Kidney epithelial cell (primary cell): ENCODE data around the gene SAMD8. TPM values are rescaled to one million over a fixed set of nuclear protein-coding genes. Genes with fewer than 3 reads are reported as not detected.

Source experiments
- DNase-seq: peaks from one replicate; pipeline ENCODE4 v3.0.0-alpha.2; 2010; ENCODE audit warnings: low read depth
- H3K27me3 ChIP-seq: 2 replicates; pipeline ENCODE4 v1.6.0; 2011; ENCODE audit warnings: low read length; ENCODE audit not compliant: control insufficient read depth, insufficient read depth
- H3K36me3 ChIP-seq: 2 replicates; pipeline ENCODE4 v1.5.1; 2011; ENCODE audit warnings: low read length; ENCODE audit not compliant: control insufficient read depth, insufficient read depth
- H3K4me3 ChIP-seq: 2 replicates; pipeline ENCODE4 v1.5.1; 2011; ENCODE audit warnings: low read depth, mild to moderate bottlenecking, control low read depth, low read length
- total RNA-seq: library from RNA; depleted of rRNA; stranded (reverse); fragments of >200 nt; gene quantifications from 2 replicates; pipeline ENCODE4 v1.2.3, GENCODE V29; 2015
- TF ChIP-seq, protein P1 (sequence below): IDR thresholded peaks from 2 replicates; pipeline ENCODE4 v1.5.1; 2011; ENCODE audit warnings: mild to moderate bottlenecking, moderate library complexity, low read length, control low read depth, inconsistent platforms; ENCODE audit not compliant: insufficient read depth, poor library complexity, severe bottlenecking

Gene SAMD8
- total RNA-seq, 1 donor from 2014 or later, result 14.9 TPM

DNA sequence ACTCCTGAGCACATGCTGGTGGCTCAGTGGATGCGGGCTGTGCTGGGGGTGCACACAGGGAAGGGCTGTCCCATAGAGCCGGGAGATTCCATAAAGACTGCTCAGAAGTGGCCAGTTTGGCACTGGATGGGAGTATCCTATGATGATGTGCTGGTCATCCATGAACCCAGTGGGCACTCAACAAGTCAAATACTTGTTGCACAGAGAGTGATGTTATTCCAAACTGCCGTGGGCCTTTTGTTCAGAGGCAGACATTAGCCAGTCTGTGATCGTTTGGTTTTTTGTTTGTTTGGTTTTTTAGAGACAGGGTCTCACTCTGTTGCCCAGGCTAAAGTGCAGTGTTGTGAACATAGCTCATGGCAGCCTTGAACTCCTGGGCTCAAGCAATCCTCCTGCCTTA lies 30.9 kb upstream of the SAMD8 start:
- Histone ChIP-seq H3K27me3 (no peaks in the 10 kb centered on the region), H3K4me3 (no peak overlapping the region), H3K36me3 (no peaks in the 10 kb centered on the region)
- no peak for DNase-seq
- TF ChIP-seq, protein P1, sequence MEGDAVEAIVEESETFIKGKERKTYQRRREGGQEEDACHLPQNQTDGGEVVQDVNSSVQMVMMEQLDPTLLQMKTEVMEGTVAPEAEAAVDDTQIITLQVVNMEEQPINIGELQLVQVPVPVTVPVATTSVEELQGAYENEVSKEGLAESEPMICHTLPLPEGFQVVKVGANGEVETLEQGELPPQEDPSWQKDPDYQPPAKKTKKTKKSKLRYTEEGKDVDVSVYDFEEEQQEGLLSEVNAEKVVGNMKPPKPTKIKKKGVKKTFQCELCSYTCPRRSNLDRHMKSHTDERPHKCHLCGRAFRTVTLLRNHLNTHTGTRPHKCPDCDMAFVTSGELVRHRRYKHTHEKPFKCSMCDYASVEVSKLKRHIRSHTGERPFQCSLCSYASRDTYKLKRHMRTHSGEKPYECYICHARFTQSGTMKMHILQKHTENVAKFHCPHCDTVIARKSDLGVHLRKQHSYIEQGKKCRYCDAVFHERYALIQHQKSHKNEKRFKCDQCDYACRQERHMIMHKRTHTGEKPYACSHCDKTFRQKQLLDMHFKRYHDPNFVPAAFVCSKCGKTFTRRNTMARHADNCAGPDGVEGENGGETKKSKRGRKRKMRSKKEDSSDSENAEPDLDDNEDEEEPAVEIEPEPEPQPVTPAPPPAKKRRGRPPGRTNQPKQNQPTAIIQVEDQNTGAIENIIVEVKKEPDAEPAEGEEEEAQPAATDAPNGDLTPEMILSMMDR, result no peak

DNA sequence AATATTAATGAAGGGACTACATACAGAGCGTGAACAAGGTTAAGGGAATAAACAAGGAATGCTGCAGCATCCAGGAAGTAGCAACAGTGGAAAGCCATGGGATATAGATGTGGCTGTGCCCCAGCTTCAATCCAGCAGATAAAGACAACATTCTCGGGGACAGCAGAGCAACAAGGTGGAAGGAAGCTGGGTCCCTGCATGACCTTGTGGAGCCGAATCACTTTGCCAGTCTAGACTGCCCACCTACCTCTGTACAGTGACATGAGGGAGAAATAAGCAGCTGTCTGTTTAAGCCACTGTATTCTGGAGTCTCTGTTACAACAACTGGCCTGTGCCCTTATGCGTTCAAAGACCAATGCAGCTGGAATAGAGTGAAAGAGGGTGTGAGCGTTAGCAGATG lies 30.1 kb upstream of the SAMD8 start:
- no peaks in the 10 kb centered on the region for H3K27me3 ChIP-seq
- H3K4me3 ChIP-seq, result no peak overlapping the region
- TF ChIP-seq, protein P1, result no peak
- no peak for DNase-seq
- no peaks in the 10 kb centered on the region for H3K36me3 ChIP-seq

DNA sequence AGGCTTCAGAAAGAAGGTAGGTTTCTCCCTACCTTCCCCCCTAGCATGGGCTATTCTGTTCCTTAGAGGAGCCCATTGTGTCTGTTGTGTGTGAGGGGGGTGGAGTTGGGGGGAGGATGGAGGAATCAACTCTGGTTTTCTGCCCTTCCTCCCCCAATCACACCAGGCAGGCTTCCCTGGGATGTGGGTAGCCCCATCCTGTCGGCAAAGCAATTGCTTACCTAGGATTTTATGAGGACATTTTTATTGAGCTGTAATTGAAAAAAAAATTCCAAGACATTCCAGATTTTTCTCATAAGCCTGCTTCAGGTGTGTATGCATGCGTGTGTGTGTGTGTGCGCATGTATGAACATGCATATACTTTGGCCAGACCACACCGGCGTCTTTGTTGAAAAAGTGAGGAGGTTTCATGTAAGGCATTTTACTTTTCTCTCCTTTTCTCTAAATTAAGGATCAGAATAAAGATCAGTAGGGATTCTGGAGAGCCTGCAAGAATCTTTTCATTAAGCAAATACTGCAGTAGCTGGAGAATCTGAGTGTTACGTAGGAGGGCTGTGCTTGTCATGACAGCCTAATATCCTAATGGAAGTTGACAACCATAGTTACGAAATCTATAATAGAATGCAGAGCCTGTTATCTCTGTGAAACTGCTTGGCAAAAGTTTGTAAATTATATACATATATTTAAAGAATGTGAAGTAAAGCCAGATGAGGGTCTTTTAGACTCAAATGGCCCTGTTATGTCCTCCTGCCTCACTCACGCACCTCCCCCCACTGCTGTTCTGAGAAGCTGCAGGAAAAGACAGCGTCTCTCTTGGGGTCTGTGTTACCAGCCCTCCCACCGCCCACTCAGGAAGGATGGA lies 27.3 kb upstream of the SAMD8 start:
- TF ChIP-seq, protein P1, result no peak
- no peaks in the 10 kb centered on the region for H3K36me3 ChIP-seq
- H3K4me3 ChIP-seq, result no peak overlapping the region
- DNase-seq, result no peak
- no peaks in the 10 kb centered on the region for H3K27me3 ChIP-seq

DNA sequence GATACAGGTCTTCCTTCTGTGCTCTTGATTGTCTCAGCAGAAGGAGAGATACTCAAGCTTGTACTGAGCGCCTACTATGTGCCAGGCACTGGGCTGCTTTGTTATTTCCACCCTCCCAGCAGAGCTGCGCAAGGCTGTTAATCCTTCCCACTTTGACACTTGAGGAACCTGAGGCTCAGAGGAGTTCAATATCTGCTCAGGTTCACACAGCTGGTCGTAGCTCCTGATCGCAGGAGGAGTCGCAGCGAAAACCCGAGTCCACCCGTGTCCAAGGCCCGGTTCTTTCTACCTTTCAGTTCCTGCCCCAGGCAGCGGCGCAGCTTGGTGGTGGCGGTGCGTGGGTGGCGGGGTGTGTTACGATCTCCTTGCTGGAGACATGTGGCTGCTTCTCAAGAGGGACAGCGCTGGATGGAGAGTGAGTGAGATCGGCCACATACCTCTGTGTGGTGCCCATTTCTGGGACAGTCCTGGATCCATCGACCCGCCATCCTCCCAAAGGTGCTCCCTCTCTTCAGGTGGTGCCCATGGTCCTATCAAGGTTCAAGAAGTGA lies 26.5 kb upstream of the SAMD8 start:
- Histone ChIP-seq H3K27me3 (no peaks in the 10 kb centered on the region), H3K4me3 (no peak overlapping the region), H3K36me3 (no peaks in the 10 kb centered on the region)
- no peak for DNase-seq
- TF ChIP-seq, protein P1, result no peak

DNA sequence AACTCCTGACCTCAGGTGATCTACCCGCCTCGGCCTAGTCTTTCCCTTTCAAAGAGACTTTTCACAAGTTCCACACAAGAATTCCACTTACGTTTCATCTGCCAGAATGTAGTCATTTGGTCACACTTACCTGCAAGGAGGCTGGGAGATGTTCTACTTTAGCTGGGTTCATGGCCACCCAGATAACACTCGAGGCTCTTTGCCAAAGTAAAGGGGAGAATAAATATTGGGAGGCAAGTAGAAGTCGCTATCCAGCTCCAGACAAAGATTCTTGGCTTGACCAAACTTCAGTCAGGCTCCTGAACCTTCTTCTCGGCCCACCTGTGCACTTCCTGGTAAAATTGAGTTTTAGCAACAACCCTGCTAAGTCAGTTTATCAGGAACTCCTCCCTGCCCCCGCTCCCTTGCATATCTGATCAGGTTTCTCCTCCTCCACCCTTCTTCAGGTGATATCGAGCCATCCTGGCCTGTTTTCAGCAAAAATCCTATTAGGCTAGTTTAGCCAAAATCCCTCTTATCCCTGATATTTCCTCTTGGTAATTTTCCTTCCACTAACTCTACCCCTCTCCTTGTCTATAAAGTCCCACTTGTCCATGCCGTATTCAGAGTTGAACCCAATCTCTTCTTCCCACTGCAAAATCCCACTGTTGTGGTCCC lies 25.1 kb upstream of the SAMD8 start:
- DNase-seq, result no peak
- Histone ChIP-seq H3K36me3 (no peaks in the 10 kb centered on the region), H3K27me3 (no peaks in the 10 kb centered on the region), H3K4me3 (no peak overlapping the region)
- TF ChIP-seq, protein P1, result no peak
